ENCODE results near the gene CFAP210.
"Not testable (repeated sequence)": the region's sequence is repeated elsewhere in the genome, so short reads cannot be mapped to it uniquely, and the experiment has no call there.

DNA sequence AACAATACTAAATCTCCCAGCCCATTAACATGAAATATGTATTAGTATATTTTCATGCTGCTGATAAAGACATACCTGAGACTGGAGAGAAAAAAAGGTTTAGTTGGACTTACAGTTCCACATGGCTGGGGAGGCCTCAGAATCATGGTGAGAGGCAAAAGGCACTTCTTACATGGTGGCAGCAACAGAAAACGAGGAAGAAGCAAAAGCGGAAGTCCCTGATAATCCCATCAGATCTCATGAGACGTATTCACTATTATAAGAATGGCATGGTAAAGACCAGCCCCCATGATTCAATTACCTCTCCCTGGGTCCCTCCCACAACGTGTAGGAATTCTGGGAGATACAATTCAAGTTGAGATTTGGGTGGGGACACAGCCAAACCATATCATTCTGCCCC is 7.4 kb downstream of the CFAP210 start:
- TF ChIP-seq POLR2A, POLR2AphosphoS5 (IDR thresholded peaks at IDR 0.05; ENCODE audit: low read depth, low read length): not testable (repeated sequence)
